ENCODE data around the gene ZNF839.

DNA sequence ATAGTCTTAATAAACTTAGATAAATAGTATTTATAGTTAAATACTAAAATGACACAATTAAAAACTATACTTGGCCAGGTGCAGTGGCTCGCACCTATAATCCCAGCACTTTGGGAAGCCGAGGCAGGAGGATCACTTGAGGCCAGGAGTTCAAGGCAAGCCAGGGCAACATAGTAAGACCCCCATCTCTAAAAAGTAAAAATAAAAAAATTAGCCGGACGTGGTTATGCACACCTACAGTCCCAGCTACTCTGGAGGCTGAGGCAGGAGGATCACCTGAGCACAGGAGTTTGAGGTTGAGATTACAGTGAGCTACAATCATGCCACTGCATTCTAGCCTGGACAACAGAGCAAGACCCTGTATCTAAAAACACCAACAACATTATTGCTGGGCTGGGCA, 27.1 kb downstream of the ZNF839 start:
- TF ChIP-seq POLR2AphosphoS5 (IDR thresholded peaks at IDR 0.05; ENCODE audit: low read depth, low read length) (no peak), TAF1 (IDR thresholded peaks at IDR 0.05; ENCODE audit: borderline replicate concordance, insufficient read depth, low read length) (no peak), SIN3A (IDR thresholded peaks at IDR 0.05; ENCODE audit: borderline replicate concordance, insufficient read depth, low read length) (no peak)
- TF ChIP-seq, protein P1, sequence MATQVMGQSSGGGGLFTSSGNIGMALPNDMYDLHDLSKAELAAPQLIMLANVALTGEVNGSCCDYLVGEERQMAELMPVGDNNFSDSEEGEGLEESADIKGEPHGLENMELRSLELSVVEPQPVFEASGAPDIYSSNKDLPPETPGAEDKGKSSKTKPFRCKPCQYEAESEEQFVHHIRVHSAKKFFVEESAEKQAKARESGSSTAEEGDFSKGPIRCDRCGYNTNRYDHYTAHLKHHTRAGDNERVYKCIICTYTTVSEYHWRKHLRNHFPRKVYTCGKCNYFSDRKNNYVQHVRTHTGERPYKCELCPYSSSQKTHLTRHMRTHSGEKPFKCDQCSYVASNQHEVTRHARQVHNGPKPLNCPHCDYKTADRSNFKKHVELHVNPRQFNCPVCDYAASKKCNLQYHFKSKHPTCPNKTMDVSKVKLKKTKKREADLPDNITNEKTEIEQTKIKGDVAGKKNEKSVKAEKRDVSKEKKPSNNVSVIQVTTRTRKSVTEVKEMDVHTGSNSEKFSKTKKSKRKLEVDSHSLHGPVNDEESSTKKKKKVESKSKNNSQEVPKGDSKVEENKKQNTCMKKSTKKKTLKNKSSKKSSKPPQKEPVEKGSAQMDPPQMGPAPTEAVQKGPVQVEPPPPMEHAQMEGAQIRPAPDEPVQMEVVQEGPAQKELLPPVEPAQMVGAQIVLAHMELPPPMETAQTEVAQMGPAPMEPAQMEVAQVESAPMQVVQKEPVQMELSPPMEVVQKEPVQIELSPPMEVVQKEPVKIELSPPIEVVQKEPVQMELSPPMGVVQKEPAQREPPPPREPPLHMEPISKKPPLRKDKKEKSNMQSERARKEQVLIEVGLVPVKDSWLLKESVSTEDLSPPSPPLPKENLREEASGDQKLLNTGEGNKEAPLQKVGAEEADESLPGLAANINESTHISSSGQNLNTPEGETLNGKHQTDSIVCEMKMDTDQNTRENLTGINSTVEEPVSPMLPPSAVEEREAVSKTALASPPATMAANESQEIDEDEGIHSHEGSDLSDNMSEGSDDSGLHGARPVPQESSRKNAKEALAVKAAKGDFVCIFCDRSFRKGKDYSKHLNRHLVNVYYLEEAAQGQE (IDR thresholded peaks at IDR 0.05; ENCODE audit: insufficient read depth in 1 of 2, low read depth in 2 of 2, low read length in 2 of 2), result no peak

Data from PFSK-1 (cell line).